Left lung (tissue), 10 donors: ENCODE measurements around the gene SECISBP2. TPM values are rescaled to one million over a fixed set of nuclear protein-coding genes. Genes with fewer than 3 reads are reported as not detected.
"Not testable (repeated sequence)": the region's sequence is repeated elsewhere in the genome, so short reads cannot be mapped to it uniquely, and the experiment has no call there.

ENCODE experiments used
- ATAC-seq: fragments of 200-7000 bp; cut with Tn5 transposase; one replicate; pipeline ENCODE4 v1.9.1; 2020; ENCODE audit warnings: moderate library complexity
- DNase-seq, 4 donors: peaks; one replicate each; pipeline ENCODE4 v3.0.0-alpha.2; 2013 to 2020
- H3K27ac ChIP-seq, 2 donors: fragments of 200-600 bp; sonication (generic) in 1 of 2; one replicate each; pipeline versions ENCODE4 v1.5.0 to v1.8.0; 2020 to 2021
- H3K27me3 ChIP-seq, 2 donors: fragments of 200-600 bp; sonication (generic) in 1 of 2; one replicate each; pipeline versions ENCODE4 v1.5.0 to v1.8.0; 2020 to 2021
- H3K36me3 ChIP-seq, 2 donors: fragments of 200-600 bp; sonication (generic) in 1 of 2; one replicate each; pipeline versions ENCODE4 v1.5.0 to v1.8.0; 2020 to 2021
- H3K4me1 ChIP-seq, 2 donors: fragments of 200-600 bp; one replicate each; pipeline ENCODE4 v1.8.0; 2021
- H3K4me3 ChIP-seq, 2 donors: fragments of 200-600 bp; sonication (generic) in 1 of 2; one replicate each; pipeline versions ENCODE4 v1.5.0 to v1.8.0; 2020 to 2021; ENCODE audit warnings: mild to moderate bottlenecking in 1 of 2
- H3K9me3 ChIP-seq, 2 donors: fragments of 200-600 bp; sonication (generic) in 1 of 2; one replicate each; pipeline versions ENCODE4 v1.5.0 to v1.8.0; 2020 to 2021
- CTCF ChIP-seq, 2 donors: fragments of 200-600 bp; sonication (generic) in 1 of 2; IDR thresholded peaks; one replicate each; pipeline versions ENCODE4 v1.5.0 to v1.8.0; 2021; ENCODE audit warnings: antibody characterized with exemption in 2 of 2
- intact Hi-C, 2 donors: fragments of 100-400 bp; cut with DNase I; formaldehyde crosslinking; loops; one replicate each; pipeline versions ENCODE4 v1.11.2 to v1.14.2; 2022
- polyA plus RNA-seq, 6 donors: library from polyadenylated mRNA; unstranded; fragments of 120-200 nt; gene quantifications; one replicate each; pipeline ENCODE4 v1.2.1, GENCODE V29; 2013; ENCODE audit not compliant: insufficient read length in 6 of 6
- total RNA-seq, 2 donors: library from RNA; stranded (reverse); fragmentation: NEBNext Ultra II Directional; extraction: Animal tissue kit (Norgen Biotek cat#: 25700); gene quantifications; one replicate each; pipeline ENCODE4 v1.2.1, GENCODE V29; 2021
- donor health status: DM: no; HTN: yes; CAD: no.
- donor health status: DM: no; HTN: no; CAD: no.

Gene SECISBP2
- total and polyA plus RNA-seq, 8 donors = 31.4 to 92.8 (median 89.3) TPM

- peaks cover 3 to 10% of the 10 kb centered on the region in 2 donors for H3K4me1 ChIP-seq
- H3K27me3 ChIP-seq = no peaks in the 10 kb centered on the region
- intact Hi-C loops = no loop called here
- DNase-seq = peak in 2 of 4 donors; percentile 52
- TF ChIP-seq CTCF (IDR thresholded peaks at IDR 0.05) = no peak
- no peak overlapping the region for H3K27ac ChIP-seq
- ATAC-seq = peak; percentile 73
- no peaks in the 10 kb centered on the region for H3K9me3 ChIP-seq
- no peak overlapping the region for H3K4me3 ChIP-seq
- H3K36me3 ChIP-seq = no peaks in the 10 kb centered on the region
Observed at GRCh38 chr9:89284076-89284475, 34.2 kb upstream of the SECISBP2 start.

- ATAC-seq = peak; percentile 70
- intact Hi-C loops = no loop called here
Observed at GRCh38 chr9:89291741-89292140, 26.6 kb upstream of the SECISBP2 start.

GRCh38 chr9:89293014-89293413 lies 25.3 kb upstream of the SECISBP2 start:
- DNase-seq (no peak), ATAC-seq (no peak)
- TF ChIP-seq CTCF (IDR thresholded peaks at IDR 0.05) = no peak

More at GRCh38 chr9:89291741-89292140, 26.6 kb upstream of the SECISBP2 start:
- H3K4me1 ChIP-seq = peaks cover 0 to 2% of the 10 kb centered on the region in 2 donors
- no peak overlapping the region for H3K27ac ChIP-seq
- no peaks in the 10 kb centered on the region for H3K36me3 ChIP-seq
- no peak for TF ChIP-seq CTCF (IDR thresholded peaks at IDR 0.05)
- H3K9me3 ChIP-seq = peaks cover 0 to 7% of the 10 kb centered on the region in 2 donors
- DNase-seq = no peak
- H3K27me3 ChIP-seq = no peaks in the 10 kb centered on the region
- H3K4me3 ChIP-seq = no peak overlapping the region

GRCh38 chr9:89295400-89295799 lies 22.9 kb upstream of the SECISBP2 start:
- intact Hi-C loops = no loop called here
- no peaks in the 10 kb centered on the region for H3K27me3 ChIP-seq

More at GRCh38 chr9:89293014-89293413, 25.3 kb upstream of the SECISBP2 start:
- Histone ChIP-seq H3K27ac (no peak overlapping the region), H3K27me3 (no peaks in the 10 kb centered on the region), H3K36me3 (no peaks in the 10 kb centered on the region), H3K4me1 (peaks cover 0 to 2% of the 10 kb centered on the region in 2 donors), H3K9me3 (peaks cover 0 to 7% of the 10 kb centered on the region in 2 donors), H3K4me3 (no peak overlapping the region)
- intact Hi-C loops = no loop called here

GRCh38 chr9:89301996-89302395 lies 16.3 kb upstream of the SECISBP2 start:
- H3K9me3 ChIP-seq, intact Hi-C loops, H3K4me1 ChIP-seq, H3K27me3 ChIP-seq, H3K4me3 ChIP-seq, DNase-seq, H3K36me3 ChIP-seq: not testable (repeated sequence)
- ATAC-seq = peak; percentile 50
- H3K27ac ChIP-seq = peak overlapping the region; percentile 56 to 58

More at GRCh38 chr9:89295400-89295799, 22.9 kb upstream of the SECISBP2 start:
- Histone ChIP-seq H3K27ac (no peak overlapping the region), H3K4me3 (no peak overlapping the region), H3K36me3 (no peaks in the 10 kb centered on the region), H3K4me1 (no peaks in the 10 kb centered on the region), H3K9me3 (peaks cover 0 to 7% of the 10 kb centered on the region in 2 donors)
- DNase-seq = no peak
- no peak for TF ChIP-seq CTCF (IDR thresholded peaks at IDR 0.05)
- no peak for ATAC-seq
